ELR (cell line): ENCODE results near the gene ASPA.
"Not testable (repeated sequence)": the region's sequence is repeated elsewhere in the genome, so short reads cannot be mapped to it uniquely, and the experiment has no call there.

Source experiments
- DNase-seq: peaks from one replicate; pipeline ENCODE4 v3.0.0-alpha.2; 2015; ENCODE audit warnings: low read depth

ASPA gene

DNA sequence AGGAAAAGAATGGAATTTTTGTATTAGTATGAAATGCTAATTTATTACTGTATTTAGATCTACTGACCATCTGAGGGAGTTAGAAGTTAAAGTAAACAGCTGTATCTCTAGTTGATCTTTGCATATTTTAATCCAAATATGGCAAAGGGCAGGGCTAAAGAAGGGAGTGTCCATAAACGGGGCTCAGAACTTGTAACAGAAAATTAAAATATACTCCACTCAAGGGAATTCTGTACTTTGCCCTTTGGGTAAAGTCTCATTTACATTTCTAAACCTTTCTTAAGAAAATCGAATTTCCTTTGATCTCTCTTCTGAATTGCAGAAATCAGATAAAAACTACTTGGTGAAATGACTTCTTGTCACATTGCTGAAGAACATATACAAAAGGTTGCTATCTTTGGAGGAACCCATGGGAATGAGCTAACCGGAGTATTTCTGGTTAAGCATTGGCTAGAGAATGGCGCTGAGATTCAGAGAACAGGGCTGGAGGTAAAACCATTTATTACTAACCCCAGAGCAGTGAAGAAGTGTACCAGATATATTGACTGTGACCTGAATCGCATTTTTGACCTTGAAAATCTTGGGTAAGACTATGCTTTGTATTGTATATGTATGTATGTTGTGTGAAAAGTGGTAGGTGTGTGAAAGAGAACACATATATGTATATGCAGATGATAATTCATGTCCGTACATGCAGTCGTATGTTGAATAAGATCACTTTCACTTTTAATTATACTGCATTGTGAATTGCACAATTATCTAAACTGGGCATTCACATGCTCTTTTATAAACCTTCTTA lies at the start of gene ASPA:
TSS of gene ASPA (plus strand) at position 186 of the 799 bp plus-strand sequence. CDS start at position 349, 163 bp downstream.
- peak; percentile 19 for DNase-seq

DNA sequence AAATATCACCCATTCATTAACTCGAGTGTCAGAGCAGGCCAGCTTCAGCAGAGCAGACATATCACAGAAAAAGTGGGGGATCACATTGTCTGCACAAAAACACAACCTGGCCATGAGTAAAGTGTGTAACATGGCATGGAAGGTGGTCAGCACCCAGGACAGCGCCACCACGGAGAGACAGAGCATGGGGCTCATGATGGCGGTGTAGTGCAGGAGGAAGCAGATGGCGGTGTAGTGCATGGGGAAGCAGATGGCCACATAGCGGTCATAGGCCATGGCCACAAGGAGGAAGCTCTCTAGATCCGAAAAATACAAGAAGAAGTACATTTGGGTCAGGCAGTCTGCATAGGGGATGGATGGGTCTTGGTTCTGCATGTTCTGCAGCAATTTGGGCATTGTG lies 42.6 kb upstream of the ASPA start:
- DNase-seq = peak; percentile 2

- no peak for DNase-seq
Measured at GRCh38 chr17:3433741-3434140, 42.1 kb upstream of the ASPA start, which contains the start of gene OR1E2. TSS of gene OR1E2 (minus strand) at chr17:3433841. CDS start at chr17:3433841, 0 bp downstream.

DNA sequence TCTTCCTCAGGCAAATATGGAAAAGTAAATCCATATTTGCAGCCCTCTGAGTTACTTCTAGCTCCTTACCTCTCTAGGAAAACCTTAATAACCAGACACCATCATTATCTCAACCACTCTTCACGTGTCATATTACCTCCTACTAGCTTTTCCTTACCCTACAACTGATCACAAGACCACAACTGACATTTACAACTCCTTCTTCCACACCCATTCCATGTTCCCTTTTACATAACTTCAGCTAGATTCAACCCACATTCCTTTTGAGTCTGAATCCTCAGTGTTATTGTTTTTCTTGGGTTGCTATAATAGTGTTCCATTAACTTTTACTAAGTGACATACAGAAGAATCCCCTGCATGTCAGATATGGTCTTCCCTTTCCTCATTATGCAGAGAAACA lies 37.4 kb upstream of the ASPA start:
- no peak for DNase-seq

DNA sequence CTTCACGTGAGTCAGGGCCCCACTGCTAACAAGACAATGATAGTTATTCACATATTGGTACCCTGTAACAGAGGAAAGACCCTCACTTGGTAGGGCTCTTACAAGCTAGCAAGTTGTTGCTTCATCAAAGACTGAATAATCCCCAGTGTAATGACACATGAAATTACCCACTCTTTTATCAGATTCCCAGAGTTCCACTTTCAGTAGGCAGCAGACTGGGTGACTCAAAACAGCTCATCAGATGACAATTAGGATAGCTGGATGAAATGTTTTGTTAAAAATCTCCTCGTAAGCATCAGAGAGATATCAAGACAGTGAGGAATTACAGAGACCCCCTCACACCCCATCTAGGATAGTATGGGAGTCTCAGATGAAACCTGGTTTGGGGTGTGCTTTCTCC lies 35.3 kb upstream of the ASPA start:
- DNase-seq = no peak

DNA sequence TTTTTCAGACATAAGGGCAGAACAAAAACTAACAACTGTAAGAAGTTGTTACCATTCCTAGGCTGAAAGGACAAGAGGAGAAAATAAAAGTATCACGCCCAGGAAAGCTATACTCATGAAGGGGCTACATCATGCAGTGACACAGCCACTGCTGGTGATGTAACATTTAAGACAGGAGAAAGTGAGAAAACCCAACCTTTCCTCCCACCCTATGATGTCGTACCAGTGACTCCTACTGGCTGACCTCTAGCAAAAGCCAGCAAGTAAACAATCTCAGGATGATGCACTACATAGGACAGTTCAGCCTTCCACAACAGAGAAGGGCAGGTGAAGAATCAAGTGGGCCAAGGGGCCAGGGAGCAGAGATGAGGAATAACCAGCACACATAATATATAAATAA lies 28.2 kb upstream of the ASPA start:
- DNase-seq = peak; percentile 23

DNA sequence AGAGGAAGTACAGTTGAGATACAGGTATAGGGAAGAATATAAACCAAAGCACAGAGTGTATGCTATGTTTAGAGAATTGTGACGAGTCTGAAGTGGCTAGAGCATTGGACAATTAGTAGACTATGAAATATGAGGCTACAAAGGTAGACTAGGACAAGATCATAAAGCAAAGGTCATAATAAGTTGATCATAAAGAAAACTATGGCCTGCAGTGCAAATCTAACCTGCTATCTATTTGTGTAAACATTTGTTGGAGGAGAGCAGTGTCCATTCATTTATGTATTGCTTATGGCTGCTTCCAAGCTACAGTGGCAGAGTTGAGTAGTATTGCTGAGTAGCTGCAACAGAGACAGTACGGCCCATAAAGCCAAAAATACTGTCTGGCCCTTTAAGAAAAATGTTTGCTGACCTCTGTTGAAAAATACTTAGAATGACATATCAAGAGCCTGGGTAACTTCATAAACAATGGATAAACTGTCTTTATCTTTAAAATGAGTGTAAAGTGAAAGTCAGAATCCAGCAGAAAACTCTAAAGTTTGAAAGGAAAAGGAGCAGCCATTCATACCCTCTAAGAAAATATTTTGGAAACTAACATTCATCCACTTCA lies 27.6 kb upstream of the ASPA start:
- DNase-seq = no peak

DNA sequence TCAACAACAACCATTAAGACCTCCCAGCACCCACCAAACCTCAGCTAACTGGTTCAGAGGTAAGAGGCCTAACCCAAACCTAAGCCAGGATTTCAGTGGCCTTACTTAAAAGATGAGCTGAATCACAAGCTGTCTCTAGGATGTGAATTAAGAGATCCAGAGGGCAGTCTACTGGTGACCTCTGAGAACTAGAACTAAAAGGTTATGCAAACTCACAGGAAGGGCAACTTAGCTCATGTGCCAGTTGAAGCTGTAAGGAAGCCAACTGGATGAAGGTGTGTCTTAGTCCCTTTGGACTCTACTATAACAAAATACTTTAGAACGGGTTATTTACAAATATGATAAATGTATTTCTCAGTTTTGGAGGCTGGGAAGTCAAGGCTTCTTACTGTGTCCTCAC lies 9.4 kb upstream of the ASPA start:
- DNase-seq = not testable (repeated sequence)

DNA sequence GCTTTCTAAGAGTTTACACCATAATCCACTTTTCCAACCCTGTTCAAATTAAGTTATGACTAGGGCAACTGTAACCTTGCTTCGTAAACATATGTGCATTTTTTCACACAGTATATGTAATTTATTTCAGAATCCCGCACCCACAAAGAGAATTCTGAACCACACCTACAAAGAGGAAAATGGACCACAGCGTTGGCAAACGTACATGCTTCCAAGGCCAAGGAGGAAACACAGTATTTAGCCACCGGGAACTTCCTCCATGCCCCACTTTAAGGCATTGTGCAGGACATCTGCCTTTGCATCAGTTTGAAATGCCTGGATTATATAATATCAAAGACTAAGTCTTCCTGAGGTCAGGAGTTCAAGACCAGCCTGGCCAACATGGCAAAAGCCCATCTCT lies 6.3 kb upstream of the ASPA start:
- no peak for DNase-seq

GRCh38 chr17:3471599-3471998 lies 4.2 kb upstream of the ASPA start, which contains the start of gene SPATA22:
TSS of gene SPATA22 (minus strand) at chr17:3471819. CDS start at chr17:3469325, 2,494 bp downstream.
- DNase-seq = no peak

GRCh38 chr17:3472137-3472536 lies 3.7 kb upstream of the ASPA start:
- DNase-seq = no peak

- DNase-seq = no peak
Measured at GRCh38 chr17:3474212-3474611, 1.6 kb upstream of the ASPA start.

DNA sequence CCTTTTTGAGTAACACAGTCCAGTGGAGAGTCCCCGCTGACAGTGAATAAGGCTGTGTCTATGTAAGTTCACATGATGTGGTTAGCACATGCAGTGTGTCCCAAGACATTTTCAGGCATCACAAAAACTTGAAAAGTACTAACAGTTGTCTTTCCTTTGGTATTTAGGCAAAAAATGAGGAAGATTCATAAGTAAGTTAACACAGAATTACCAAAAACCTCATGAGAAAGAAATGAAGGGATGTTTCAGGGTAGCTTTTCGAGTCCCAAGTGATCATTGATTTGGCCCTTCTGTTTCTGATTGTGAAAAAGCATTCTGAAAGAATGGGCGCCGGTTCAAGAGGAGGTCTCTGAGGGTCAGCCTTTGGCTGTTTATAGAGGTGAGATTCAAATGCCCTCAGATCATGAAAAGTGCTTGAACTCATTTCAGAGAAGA lies 529 bp upstream of the ASPA start:
- DNase-seq = no peak

GRCh38 chr17:3479988-3480387 lies 4.2 kb downstream of the ASPA start:
- DNase-seq = no peak

DNA sequence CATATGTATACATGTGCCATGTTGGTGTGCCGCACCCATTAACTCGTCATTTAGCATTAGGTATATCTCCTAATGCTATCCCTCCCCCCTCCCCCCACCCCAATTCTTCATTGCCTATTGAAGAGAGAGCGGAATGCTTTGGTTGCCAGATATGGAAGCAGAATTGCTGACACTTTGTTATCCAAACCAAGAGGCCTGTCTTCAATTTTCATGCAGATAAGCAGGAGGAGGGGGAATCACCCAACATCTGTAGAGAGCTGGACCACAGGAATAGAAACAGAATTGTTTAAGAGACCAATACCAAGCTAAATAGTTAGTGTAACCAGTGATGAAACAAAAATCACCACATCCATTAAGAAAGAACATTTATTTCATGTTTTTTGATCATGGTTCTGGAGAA lies 7.1 kb downstream of the ASPA start:
- no peak for DNase-seq

- no peak for DNase-seq
Measured at GRCh38 chr17:3485481-3486068, 9.8 kb downstream of the ASPA start.

DNA sequence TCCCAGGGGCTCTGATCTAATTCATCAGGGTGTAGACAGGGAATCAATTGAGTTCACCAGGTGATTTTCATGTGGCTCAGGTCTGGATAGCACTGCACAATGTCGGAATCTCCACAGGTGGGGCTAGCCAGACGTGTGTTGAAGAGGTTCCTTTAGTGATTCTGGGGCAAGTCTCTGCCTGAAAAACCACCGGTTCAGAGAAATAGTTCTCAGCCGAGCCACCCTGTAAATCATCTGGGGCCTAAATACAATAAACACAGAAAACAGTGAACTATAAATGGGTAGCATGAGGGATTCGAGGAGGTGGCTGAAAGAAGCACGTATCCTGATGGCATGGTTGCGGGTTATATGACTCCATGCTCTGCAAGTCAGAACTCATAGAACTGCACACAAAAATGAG lies 21.3 kb downstream of the ASPA start:
- no peak for DNase-seq

GRCh38 chr17:3501344-3501743 lies 25.5 kb downstream of the ASPA start:
- no peak for DNase-seq

DNA sequence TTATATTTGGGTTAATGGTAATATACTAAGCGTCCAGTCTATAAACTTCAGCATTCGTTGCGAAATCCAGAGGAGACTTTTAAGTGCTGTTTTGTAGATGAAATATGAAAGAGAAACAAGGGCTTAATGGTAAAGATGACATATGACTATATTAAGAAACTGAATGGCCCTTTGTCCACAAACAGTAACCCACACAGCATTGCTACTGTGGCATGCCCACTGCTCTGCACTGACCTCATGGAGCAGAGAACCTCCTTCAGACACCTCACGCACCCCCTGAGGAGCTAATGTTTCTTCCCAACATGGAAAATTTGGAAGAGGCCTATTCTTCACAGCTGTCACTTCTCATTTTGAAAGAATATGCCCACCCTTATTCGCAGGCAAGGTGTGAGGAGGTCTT lies 26.7 kb downstream of the ASPA start:
- no peak for DNase-seq

- DNase-seq = no peak
Measured at GRCh38 chr17:3503285-3503684, 27.5 kb downstream of the ASPA start.

- no peak for DNase-seq
Measured at GRCh38 chr17:3505008-3505407, 29.2 kb downstream of the ASPA start.

GRCh38 chr17:3506054-3506453 lies 30.3 kb downstream of the ASPA start:
- DNase-seq = no peak

DNA sequence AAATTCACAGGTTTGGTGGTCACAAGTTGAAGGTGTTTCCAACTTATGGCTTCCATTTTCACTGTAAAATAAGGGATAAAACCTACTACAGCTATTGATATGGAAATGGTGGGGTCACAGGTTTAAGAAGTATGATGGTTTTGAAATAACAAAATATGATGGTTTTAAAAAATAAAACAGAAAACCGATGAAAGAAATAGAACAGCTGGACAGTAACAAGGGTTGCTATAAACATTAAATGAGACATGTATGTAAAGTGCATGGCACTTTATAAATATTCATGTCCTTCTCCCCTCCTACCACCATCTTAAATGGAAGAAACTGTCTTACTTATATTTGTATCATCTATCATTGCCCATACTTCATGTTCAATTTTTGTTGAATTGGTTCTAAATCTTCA lies 31.3 kb downstream of the ASPA start:
- DNase-seq = no peak
